ENCODE data around the gene HEYL.
"Not testable (repeated sequence)": the region's sequence is repeated elsewhere in the genome, so short reads cannot be mapped to it uniquely, and the experiment has no call there.

The HEYL gene

GRCh38 chr1:39613250-39613649 lies 26.2 kb downstream of the HEYL start:
- DNase-seq (ENCODE audit: low read depth in 1 of 2, low spot score in 1 of 2): no peak

DNA sequence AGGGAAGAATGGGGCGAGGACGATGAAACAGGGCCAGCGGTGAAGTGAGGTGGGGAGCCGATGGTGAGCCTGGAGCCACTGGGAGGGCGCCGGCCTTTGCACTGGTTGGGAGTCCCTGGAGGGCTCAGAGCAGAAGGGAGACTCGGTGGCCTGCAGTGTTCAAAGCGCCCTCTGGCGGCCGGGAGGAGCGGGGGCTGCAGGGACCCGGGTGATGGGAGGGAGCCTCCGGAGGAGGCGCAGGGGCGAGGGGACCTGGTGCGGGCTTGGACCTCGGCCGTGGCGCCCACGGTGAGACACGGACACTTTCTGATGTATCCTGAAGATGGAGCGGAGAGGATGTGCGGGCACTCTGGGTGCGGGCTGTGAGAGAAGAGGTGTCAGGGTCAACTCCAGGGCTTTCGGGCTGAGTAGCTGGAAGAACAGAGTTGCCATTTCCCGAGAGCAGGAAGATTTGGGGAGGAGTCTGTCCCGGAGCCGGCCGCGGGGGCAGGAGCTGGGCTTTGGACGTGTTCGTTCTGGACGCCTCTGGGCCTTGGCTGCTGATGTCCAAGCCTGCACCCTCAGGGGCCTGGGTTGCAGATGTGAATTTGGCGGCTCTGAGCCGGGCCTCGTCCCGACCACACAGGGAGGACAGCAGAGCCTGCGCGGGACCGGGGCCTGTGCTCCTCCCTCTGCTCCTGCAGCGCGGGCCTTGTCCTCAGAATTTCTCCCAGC lies 29.7 kb downstream of the HEYL start:
- DNase-seq (ENCODE audit: low read depth in 1 of 2, low spot score in 1 of 2): peak; percentile 71

GRCh38 chr1:39608921-39609320 lies 30.5 kb downstream of the HEYL start:
- no peak for DNase-seq (ENCODE audit: low read depth in 1 of 2, low spot score in 1 of 2)

GRCh38 chr1:39603677-39604076 lies 35.8 kb downstream of the HEYL start:
- not testable (repeated sequence) for DNase-seq (ENCODE audit: low read depth in 1 of 2, low spot score in 1 of 2)

DNA sequence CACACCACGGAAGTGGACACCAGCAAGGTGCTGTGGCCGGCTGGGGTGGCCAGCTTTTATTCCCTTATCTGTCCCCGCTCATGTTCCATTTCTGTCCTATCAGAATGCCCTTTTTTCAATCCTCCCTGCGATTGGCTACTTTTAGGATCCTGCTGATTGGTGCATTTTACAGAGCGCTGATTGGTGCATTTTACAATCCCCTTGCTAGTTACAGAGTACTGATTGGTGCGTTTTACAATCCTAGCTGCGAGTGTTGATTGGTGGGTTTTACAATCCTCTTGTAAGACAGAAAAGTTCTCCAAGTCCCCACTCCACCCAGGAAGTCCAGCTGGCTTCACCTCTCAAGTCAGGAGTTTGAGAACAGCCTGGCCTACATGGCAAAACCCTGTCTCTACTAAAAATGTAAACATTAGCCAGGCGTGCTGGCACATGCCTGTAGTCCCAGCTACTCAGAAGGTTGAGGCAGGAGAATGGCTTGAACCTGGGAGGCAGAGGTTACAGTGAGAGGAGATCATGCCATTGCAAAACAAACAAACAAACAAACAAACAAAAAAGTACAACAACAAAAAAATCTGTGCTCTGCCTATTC lies 37.7 kb downstream of the HEYL start:
- not testable (repeated sequence) for DNase-seq (ENCODE audit: low read depth in 1 of 2, low spot score in 1 of 2)

DNA sequence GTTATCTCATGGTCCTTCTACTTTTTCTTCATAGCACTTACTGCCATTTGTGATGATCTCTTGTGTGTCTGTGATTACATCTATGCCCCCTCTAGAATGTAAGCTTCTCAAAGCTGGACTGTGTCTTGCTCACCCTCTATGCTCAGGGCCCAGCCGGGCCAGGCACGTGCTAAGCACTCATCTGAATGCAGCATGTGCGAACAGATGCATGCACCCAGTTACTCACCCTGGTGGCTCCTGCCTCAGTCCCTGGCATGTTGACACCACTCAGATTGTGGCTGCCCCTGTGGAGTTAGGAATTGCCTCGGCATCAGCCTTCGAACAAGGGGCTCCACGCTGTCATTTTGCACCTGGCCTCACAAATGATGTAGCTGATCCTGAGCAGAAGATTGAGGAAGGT lies 43.3 kb downstream of the HEYL start:
- no peak for DNase-seq (ENCODE audit: low read depth in 1 of 2, low spot score in 1 of 2)

DNA sequence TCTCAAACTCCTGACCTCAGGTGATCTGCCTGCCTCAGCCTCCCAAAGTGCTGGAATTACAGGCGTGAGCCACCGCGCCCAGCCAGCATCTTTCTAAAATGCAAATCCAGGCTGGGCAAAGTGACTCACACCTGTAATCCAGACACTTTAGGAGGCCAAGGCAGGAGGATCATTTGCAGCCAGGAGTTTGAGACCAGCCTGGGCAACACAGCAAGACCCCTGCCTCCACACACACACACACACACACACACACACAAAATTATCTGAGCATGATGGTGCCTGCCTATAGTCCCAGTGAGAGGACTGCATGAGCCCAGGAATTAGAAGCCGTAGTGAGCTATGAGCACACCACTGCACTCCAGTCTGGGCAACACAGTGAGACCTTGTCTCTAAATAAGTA lies 46.1 kb downstream of the HEYL start:
- DNase-seq (ENCODE audit: low read depth in 1 of 2, low spot score in 1 of 2): no peak

- DNase-seq (ENCODE audit: low read depth in 1 of 2, low spot score in 1 of 2): no peak
These were observed 47.4 kb downstream of the HEYL start for GRCh38 chr1:39592069-39592468.

- no peak for DNase-seq (ENCODE audit: low read depth in 1 of 2, low spot score in 1 of 2)
These were observed 48.9 kb downstream of the HEYL start for GRCh38 chr1:39590546-39590945.

- DNase-seq (ENCODE audit: low read depth in 1 of 2, low spot score in 1 of 2): no peak
These were observed 53.5 kb downstream of the HEYL start for GRCh38 chr1:39585933-39586332.

DNA sequence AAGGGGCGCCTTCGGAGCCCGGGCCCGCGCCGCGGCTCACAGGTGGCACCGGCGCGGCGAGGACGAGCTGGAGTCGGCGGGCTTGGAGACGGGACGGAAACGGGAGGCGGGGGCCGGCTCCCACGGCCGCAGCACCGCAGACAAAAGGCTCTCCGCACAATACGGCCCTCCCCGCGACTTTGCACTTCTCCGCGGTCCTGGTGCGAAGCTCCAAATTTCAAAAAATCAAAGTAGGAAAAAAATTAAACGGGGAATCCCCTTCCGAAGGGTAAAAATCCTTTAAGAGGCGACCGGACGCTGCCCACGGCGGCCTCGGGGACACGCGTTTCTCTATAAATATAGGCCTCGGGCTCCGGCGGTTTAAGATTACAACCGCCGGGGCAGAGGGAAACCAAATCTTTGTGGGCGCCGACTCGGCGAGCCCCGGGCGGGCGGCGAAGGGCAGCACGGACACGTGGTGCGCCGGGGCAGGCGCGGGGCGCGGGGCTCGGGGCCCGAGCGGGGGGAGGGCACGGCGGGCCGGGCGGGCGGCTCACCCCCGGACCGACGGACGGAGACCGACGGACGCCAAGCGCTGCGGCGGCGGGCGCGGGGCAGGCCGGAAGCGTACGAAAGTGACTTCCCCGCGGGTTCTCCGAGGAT lies 63.3 kb downstream of the HEYL start:
- DNase-seq (ENCODE audit: low read depth in 1 of 2, low spot score in 1 of 2): peak in 1 of 2 donors; percentile 6

GRCh38 chr1:39575191-39576015 lies 64.0 kb downstream of the HEYL start:
- peak; percentile 15 to 27 for DNase-seq (ENCODE audit: low read depth in 1 of 2, low spot score in 1 of 2)

- no peak for DNase-seq (ENCODE audit: low read depth in 1 of 2, low spot score in 1 of 2)
These were observed 64.8 kb downstream of the HEYL start for GRCh38 chr1:39574646-39575045.

Measured in activated T-helper 1 cell treated with anti-CD3 and anti-CD28 coated beads, Interleukin-2, amount 50 U/mL, for 16 hours (primary cell).